ENCODE results near the gene COL5A1.
"Not testable (repeated sequence)": the region's sequence is repeated elsewhere in the genome, so short reads cannot be mapped to it uniquely, and the experiment has no call there.

The COL5A1 gene

DNA sequence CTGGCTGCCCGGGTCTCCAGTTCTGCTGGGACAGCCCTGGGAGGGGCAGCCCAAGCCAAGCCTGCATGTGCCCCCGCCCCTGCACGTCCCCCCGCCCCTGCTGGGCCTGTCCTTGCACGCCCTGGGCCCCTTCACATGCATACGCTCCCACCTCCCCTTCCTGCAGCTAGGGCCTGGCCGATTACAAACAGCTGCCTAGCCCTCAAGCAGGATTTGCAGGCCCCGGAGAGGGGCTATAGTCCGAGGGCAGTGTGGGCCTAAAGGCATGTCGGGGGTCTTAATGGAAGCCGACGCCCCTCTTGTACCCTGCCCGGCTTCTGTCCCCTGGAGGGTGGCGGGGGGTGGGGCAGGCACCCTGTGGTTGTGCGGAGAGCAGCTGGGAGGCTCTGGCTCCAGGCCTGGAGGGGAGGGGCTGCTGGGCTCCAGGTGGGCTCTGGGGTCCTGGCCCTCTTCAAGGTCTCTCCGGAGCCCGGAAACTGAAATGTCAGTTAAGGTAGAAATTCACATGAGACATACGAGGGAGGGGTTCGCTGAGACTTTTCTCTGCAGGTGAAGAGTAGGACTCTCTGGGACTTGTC lies 16.9 kb downstream of the COL5A1 start:
- DNase-seq, result no peak

- DNase-seq, result no peak
These were observed 18.1 kb downstream of the COL5A1 start for GRCh38 chr9:134659688-134660131.

DNA sequence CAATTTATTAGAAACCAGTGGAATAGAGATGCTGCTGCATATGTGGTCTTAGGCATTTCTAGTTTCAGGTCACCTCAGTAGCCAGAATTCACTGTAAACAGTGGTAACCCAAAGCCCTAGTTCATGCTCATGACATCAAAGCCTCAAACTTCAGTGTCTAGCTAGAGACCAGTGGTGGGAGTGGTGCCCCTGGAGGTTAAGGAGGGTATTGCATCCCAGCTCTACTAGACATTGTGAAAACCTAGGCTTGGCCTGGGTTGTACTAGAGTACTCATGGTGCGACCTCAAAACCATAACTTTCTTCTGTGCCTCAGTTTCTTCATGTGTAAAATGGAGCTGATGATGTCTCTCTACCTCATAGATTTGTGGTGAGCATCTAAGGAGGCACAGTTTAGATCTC lies 18.8 kb downstream of the COL5A1 start:
- no peak for DNase-seq

DNA sequence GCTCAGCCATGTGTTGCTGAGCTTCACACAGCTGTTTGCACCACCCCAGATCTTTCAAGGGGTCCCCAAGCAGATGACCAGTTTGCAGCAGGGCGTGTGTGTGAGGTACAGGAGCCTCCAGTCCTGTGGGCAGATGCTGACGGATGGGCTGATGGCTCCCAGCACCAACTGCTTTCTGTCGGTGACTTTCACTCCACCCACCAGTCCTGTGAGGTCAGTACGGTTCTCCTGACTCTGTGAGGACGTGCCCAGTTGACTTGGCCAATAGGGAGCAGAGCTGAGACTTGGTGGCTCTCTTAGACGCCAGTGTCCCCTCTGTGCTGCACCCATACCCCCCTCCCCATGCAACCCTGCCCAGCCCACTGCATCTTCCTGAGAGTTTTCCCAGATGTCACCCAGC lies 19.7 kb downstream of the COL5A1 start:
- no peak for DNase-seq

DNA sequence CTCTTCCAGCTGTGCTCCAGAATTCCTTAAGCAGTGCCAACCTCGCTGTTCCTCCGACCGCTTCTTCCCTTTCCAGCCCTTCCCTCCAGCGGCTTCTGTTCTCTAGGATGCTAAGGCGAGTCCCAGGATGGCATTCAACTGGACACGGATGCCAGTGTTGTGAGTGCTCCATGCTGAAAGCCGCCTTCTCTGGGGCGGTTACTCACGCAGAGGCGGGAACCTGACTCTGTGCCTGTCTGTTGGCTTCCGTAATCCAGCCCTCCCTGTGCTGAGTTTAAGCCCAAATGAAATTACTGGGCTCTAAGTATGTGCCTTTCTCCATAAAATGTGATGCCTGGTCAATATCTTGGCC lies 20.2 kb downstream of the COL5A1 start:
- DNase-seq, result peak; percentile 83

DNA sequence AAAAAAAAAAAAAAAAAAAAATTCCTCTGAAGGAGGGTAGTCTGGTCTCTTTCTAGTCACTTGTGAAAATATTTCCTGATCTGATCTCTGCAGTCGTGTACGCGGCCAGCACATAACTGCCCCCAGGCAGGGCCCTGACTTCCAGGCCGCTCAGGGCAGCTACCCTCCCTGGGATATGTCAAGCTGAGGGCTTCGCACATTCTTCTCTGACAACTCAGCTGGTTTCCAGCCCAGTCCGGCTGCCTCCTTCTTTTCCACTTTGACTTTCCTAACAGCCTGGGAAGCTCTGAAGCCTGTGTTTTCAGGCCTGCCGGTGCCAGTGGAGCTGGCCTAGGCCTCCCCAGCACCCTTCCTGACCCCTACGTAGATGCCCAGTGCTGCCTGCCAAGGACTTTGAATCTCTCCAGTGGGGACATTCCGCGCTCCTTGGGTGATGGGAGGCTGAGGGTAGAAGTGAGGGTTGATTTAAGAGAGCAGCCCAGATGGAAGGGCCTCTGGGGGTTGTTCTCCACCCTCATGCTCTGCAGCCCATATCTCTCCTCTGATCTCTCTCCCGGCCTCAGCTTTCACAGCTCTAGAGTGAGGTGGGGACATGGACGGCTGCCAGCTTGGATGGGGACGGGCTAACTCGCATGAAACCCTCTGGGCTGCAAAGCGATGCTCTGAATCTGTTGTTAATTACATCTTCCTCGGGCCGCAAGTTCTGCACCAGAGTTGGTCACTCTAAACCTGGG lies 20.7 kb downstream of the COL5A1 start:
- DNase-seq, result peak; percentile 83

DNA sequence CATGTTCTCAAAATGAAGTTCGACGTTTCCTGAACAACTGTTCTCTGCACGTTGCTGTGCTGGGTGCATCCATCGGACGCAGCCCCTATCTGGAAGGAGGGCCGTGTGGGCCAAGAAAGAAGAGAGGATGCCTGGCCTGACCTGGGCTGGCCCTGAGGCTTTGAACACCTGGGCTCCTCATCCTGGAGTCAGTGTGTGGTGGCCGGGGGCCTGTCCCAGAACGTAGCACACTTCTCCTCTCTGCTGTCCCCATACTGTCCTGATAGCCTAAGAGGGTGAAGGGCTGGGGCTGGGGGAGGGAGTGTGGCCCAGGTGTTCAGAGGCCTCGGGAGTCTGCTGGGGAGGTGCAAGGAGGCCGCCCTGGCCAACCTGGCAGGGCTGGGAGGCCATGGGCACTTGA lies 21.5 kb downstream of the COL5A1 start:
- no peak for DNase-seq

DNA sequence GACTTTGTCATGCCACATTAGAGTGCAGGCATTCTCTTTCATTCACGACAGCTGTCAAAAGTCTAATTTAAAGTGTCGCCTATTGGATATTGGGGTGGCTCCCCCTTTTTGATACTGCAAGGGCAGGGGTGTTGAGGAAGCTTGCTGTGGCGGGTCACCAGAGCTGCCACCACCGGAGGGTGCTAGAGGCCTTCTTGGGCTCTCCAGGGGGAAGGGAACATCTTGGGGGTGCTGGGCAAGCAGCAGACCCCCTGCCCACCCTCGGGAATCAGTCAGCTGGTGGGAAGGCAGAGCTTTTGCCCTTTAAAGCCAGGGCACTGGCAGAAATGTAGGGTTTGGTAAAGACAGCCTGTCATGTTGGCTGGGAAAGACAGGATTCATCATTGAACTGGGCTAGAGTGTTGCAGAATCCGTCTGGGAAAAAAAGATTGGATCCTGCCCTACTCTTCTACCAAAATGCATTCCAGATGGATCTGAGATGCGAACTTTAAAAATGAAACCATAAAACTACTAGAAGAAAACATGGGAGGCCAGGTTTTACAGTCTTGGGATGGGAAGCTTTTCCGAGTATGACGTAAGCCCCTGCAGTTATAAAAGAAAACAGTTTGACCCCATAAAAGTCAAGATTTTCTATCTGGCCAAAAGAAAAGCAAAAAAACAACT lies 22.3 kb downstream of the COL5A1 start:
- no peak for DNase-seq

GRCh38 chr9:134664446-134664845 lies 22.8 kb downstream of the COL5A1 start:
- no peak for DNase-seq

DNA sequence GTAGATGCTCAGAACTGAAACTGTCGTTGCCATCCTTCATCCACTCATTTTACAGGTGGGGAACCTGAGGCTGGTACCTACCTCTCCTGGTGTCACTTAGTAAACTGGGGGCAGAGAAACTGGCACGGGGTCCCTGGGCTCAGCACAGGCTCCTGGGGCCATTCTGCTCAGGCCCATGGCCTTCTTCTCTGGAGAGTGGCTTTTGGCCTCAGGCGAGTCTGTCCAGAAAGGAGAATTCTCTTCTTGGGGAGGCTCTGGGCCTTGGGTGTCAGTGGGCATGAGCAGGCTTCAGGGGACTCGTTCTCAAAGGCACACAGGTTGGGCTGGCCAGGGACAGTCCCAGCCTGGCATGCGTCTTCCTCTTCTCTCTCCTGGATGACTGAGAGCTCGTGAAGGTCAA lies 24.6 kb downstream of the COL5A1 start:
- no peak for DNase-seq

- no peak for DNase-seq
These were observed 25.2 kb downstream of the COL5A1 start for GRCh38 chr9:134666831-134667230.

DNA sequence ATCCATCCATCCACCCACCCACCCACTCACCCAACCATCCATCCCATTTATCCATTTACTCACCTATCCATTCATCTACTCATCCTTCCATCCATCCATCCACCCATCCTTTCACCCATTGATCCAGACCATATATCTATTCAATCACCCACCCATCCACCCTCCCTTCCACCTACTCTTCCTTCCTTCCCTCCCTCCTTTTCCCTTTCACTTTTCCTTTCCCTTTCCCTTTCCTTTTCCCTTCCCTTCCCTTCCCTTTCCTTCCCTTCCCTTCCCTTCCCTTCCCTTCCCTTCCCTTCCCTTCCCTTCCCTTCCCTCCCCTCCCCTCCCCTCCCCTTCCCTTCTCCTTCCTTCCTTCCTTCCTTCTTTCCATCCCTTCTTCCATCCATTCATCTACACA lies 27.4 kb downstream of the COL5A1 start:
- DNase-seq, result not testable (repeated sequence)

GRCh38 chr9:134669399-134669955 lies 27.9 kb downstream of the COL5A1 start:
- DNase-seq, result no peak

DNA sequence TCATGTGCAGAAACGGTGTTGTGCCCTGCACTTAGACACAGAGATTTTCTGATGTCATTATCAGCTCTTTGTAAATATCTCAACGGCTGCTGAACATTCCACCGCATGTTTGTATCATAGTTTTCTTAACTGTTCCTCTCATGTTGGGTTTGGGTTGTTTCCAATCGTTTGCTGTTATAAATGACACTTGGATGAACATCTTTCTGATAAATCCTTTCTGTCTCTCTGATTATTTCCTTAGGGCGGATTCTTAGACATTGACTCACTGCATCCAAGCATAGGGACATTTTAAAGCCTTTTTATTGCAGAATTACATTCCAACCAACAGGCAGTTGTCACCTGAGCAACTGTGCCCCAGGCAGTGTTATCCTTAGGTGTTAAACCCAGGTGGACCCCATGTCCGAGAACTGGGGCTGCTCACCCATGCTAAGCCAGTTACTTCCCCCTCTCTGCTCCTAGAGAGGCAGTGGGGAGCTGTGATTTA lies 28.5 kb downstream of the COL5A1 start:
- peak; percentile 65 for DNase-seq

DNA sequence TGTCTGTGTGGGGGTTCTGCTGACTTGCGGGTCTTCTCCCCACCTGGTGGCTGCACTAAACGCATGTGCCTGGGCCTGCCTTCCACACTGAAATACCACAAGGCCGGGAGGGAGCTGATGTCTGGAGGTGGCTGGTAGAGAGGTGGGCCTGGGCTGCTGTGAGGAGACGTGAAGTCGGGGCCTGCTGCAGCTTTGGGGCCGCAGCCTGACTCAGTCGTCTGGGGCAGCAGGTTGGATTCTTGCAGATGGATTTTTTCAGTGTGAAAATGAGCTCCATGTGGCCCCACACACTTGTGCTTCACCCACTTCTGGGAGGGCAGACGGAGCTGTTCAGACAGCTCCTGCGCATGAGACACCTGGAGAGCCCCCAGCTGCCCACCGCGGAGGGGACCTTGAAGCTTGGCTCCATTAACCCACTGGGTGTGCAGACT lies 29.3 kb downstream of the COL5A1 start:
- DNase-seq, result no peak

DNA sequence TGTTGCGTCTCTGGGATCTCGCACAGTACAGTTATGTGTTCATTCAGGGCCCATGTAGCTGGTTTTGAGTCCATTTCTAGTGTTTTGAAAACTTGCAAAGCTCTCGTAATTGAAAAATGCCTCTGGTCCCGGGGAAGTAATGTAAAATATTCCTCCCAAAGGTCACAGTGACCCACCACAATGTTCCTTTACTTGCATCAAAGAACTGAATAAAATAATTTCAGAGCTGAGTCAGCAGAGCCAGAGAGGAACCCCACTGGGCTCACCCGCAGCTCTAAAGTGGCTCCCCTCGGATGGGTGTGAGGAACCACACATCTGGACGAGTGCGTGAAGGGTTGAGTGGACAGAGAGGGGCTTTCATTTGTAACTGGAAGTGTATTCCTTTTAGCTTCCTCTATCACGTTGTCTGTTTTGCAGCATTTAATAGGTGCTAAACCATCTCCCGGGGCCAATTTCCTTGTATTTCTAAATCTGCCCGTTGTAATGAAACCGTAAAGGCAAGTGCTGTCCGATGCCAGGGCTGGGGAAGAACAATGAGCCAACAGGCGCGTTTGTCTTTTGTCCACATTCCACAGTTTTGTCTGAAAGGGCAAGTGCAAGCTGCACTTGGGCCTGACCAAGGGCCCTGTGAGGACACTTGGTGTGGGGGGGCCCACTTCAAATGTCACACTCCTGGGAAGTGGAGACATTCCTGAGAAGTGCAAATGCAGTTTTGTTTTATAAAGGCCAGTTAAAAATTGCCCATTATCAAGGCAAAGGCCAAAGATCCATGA lies 29.9 kb downstream of the COL5A1 start:
- DNase-seq, result no peak

DNA sequence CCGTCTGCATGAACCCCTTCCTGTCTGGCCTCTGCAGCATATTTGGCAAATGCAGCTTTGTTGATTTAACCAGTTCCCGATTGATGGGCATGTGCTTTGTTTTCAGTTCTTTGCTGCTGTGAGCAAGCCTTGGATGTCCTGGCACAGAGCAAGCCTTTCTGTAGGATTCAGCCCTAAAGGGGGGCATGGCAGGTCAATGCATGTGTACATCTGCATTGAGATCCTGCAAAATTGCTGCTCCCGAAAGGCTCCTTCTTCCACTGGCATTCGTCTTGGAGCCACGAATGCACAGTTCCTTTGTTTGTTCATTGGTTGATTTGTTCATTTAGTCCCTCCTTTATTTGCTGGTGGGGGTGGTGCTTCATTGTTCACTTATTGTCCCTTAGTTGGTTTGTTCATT lies 34.8 kb downstream of the COL5A1 start:
- DNase-seq, result no peak

DNA sequence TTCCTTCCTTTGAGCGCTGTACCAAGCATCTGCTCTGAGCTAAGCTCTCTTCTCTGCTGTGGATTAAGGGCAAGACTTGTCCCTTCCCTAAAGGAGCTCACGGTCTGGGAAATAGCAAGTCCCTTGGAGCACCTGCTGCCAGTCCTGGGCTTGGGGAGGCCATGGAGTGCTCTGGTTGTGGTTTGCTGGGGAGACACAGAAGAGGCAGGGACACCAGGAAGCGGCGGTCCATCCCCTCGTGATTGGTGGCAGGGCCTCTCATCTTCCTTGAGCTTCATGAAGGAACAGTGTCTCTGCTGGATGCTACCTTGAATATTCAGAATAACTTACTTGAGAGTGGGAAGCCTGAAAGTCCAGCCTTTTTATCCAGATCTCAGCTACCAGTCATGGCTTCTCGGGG lies 35.3 kb downstream of the COL5A1 start:
- no peak for DNase-seq

DNA sequence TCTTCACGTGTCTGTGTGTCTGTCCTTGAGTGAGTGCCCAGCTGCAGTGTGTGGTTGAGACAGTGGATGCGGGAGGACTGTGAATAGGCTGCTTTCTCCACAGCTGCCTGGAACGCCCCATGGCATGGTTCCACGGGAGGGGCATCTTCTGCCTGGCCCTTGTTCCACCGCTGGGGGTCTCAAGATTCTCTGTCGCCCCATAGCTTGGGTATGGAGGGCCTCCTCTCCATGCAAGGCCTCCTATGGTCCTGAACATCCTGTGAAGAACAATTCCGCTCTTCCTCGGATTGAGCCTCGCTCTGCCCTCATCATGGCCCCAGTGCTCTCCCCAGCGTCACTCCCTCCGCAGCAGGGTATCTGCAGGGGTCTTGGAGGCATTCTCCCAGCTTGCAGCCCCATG lies 36.1 kb downstream of the COL5A1 start:
- DNase-seq, result no peak

DNA sequence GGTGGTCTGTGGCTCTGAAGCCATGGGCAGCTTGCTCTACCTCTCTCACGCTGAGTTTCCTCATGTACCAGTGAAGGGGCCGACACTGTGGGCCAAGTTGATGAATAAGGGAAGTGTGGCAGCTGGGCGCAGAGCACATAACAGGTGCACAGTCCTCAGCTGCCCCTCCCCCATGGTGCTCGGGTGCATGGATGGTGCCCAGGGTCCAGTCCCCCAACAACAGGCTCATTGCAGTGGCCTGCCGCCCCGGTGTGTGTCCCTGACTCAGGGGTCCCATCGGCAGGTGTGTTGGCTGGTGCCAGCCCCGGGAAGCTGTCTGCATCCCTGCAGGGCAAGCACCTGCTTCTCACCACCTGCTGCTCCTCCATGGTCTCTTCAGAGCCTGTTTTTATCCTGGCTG lies 36.6 kb downstream of the COL5A1 start:
- no peak for DNase-seq

DNA sequence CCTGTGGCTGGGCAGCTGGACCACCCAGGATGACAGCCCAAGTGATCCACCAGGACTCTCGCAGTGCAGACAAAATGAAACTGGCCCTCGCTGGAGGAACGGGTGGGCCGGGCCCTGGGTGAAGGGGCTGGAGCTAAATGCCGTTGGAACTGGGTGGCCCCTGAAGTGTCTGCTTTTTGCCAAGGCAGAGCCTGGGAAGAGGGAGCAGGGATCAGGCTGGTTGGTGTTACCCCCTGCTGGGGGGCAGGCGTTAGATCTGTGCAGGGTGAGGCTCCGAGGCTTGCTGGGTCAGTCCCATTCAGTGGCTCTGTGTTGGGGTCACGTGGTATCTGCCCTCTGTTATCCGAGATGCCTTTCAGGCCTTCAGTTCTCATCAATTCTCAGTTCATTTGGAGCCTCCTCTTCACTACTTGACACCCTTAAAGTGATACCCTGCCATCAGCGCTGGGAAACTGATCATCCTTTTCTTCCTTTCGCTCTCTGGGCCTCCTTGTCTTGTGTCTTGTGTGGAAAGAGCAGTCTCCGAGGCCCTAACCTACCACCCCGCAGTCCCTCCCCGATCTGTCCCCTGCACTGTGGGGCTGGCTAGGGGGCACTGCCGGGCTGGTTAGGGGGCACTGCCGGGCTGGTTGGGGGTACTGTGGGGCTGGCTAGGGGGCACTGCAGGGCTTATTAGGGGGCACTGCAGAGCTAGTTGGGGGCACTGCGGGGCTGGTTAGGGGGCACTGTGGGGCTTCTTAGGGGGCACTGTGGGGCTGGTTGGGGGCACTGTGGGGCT lies 37.3 kb downstream of the COL5A1 start:
- DNase-seq, result no peak
